ENCODE data around the gene DPAGT1. TPM values are rescaled to one million over a fixed set of nuclear protein-coding genes. Genes with fewer than 3 reads are reported as not detected.
"Not testable (repeated sequence)": the region's sequence is repeated elsewhere in the genome, so short reads cannot be mapped to it uniquely, and the experiment has no call there.

The DPAGT1 gene
- total RNA-seq, 1 donor from 2014 or later: 48.8 TPM

DNA sequence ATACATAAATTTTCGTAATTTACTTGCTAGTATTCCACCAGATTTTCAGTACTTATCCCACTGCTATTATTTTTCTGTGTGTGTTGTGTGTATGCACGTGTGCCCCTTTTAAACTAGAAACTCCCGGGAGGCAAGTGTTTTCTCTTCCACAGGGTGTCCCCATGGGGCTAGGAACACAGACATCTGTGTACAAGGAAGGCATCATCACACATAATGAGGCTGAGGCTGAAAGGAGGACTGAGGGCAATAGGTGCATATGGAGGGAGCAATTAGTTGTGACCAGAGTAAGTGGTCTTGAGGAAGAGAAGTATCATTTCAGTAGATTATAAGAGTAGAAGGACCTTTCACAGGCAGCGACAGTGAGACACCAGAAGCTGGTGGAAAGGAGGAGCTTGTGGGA lies 2.1 kb upstream of the DPAGT1 start:
- H3K27me3 Mint-ChIP-seq (ENCODE audit: low read depth): no peaks in the 10 kb centered on the region
- H3K4me3 Mint-ChIP-seq: peak overlapping the region; percentile 90
- TF ChIP-seq, protein P1, sequence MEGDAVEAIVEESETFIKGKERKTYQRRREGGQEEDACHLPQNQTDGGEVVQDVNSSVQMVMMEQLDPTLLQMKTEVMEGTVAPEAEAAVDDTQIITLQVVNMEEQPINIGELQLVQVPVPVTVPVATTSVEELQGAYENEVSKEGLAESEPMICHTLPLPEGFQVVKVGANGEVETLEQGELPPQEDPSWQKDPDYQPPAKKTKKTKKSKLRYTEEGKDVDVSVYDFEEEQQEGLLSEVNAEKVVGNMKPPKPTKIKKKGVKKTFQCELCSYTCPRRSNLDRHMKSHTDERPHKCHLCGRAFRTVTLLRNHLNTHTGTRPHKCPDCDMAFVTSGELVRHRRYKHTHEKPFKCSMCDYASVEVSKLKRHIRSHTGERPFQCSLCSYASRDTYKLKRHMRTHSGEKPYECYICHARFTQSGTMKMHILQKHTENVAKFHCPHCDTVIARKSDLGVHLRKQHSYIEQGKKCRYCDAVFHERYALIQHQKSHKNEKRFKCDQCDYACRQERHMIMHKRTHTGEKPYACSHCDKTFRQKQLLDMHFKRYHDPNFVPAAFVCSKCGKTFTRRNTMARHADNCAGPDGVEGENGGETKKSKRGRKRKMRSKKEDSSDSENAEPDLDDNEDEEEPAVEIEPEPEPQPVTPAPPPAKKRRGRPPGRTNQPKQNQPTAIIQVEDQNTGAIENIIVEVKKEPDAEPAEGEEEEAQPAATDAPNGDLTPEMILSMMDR (conservative IDR thresholded peaks at IDR 0.05): no peak
- peak overlapping the region; percentile 81 for H3K27ac Mint-ChIP-seq (ENCODE audit: unreplicated experiment)
- H3K9me3 Mint-ChIP-seq: no peaks in the 10 kb centered on the region
- peaks cover 51% of the 10 kb centered on the region for H3K4me1 Mint-ChIP-seq
- DNase-seq (ENCODE audit: low read depth, low spot score): no peak
- H3K36me3 Mint-ChIP-seq (ENCODE audit: low read depth): no peaks in the 10 kb centered on the region

GRCh38 chr11:119103161-119103664 lies 1.6 kb upstream of the DPAGT1 start:
- not testable (repeated sequence) for H3K36me3 Mint-ChIP-seq (ENCODE audit: low read depth); H3K27me3 Mint-ChIP-seq (ENCODE audit: low read depth); DNase-seq (ENCODE audit: low read depth, low spot score); H3K27ac Mint-ChIP-seq (ENCODE audit: unreplicated experiment); H3K9me3 Mint-ChIP-seq
- H3K4me3 Mint-ChIP-seq: peak overlapping the region; percentile 59
- peaks cover 45% of the 10 kb centered on the region for H3K4me1 Mint-ChIP-seq

- Mint-ChIP-seq H3K27me3 (ENCODE audit: low read depth) (no peaks in the 10 kb centered on the region), H3K9me3 (no peaks in the 10 kb centered on the region), H3K36me3 (ENCODE audit: low read depth) (peaks cover 8% of the 10 kb centered on the region), H3K4me3 (peak overlapping the region; percentile 92), H3K27ac (ENCODE audit: unreplicated experiment) (peak overlapping the region; percentile 99), H3K4me1 (peaks cover 37% of the 10 kb centered on the region)
- no peak for DNase-seq (ENCODE audit: low read depth, low spot score)
- TF ChIP-seq, protein P1 (conservative IDR thresholded peaks at IDR 0.05): peak; percentile 32
Observed at GRCh38 chr11:119100994-119101758, 477 bp downstream of the DPAGT1 start.

DNA sequence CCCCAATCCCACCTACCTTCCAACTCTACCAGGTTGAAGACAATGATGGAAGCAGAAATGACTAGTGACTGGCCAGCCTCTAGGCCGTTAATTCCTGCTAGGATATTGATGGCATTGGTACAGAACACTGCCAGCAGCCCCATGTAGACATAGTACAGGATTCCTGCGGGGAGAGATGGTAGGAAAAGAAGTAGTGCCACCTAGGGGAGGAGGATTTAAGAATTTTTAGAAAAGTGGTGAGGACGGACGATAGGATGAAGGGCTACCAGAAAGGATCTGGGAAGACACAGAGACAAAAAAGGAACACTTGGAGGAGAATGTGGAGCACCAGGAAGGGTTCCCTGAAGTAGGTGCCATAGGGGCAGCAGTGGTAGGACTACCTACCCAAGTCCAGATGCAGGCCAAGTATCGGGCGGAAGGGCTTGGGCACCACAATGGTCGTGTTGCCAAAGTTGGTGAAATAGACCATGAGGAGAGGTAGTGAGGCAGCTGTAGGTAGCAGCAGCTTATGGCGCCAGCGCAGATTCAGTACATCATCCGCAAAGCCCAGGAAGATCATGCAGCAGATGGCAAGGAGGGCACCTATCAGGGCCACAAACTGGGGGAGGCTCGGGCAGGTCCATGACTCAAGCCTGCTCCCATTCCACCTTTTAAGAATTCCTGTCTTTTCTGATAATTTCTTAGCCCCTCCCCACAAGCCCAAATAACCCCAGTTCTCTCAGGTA lies 1.2 kb downstream of the DPAGT1 start:
- TF ChIP-seq, protein P1 (conservative IDR thresholded peaks at IDR 0.05): peak; percentile 50
- Mint-ChIP-seq H3K4me1 (peaks cover 43% of the 10 kb centered on the region), H3K27me3 (ENCODE audit: low read depth) (no peaks in the 10 kb centered on the region), H3K4me3 (peak overlapping the region; percentile 92), H3K9me3 (no peaks in the 10 kb centered on the region), H3K27ac (ENCODE audit: unreplicated experiment) (no peak overlapping the region), H3K36me3 (ENCODE audit: low read depth) (peaks cover 9% of the 10 kb centered on the region)
- DNase-seq (ENCODE audit: low read depth, low spot score): no peak

- H3K4me1 Mint-ChIP-seq: peaks cover 44% of the 10 kb centered on the region
- no peaks in the 10 kb centered on the region for H3K9me3 Mint-ChIP-seq
- no peaks in the 10 kb centered on the region for H3K27me3 Mint-ChIP-seq (ENCODE audit: low read depth)
- H3K4me3 Mint-ChIP-seq: peak overlapping the region; percentile 92
- TF ChIP-seq, protein P1 (conservative IDR thresholded peaks at IDR 0.05): no peak
- H3K36me3 Mint-ChIP-seq (ENCODE audit: low read depth): peaks cover 12% of the 10 kb centered on the region
- H3K27ac Mint-ChIP-seq (ENCODE audit: unreplicated experiment): no peak overlapping the region
- no peak for DNase-seq (ENCODE audit: low read depth, low spot score)
Observed at GRCh38 chr11:119099711-119100110, 1.9 kb downstream of the DPAGT1 start.

All from neural crest cell (in vitro differentiated cells).